CD4-positive, alpha-beta T cell treated with Interleukin-6 at 100 ng/mL for 8 hours (primary cell): ENCODE measurements around the gene KCND3.
A peak's percentile ranks its signal among the peaks of the same experiment; 100 is the strongest.
"Not testable (repeated sequence)": the region's sequence is repeated elsewhere in the genome, so short reads cannot be mapped to it uniquely, and the experiment has no call there.

ENCODE experiments used
- DNase-seq: peaks from one replicate; pipeline ENCODE4 v3.0.0-alpha.2; 2020; ENCODE audit warnings: mixed read lengths, low spot score

Gene KCND3

DNA sequence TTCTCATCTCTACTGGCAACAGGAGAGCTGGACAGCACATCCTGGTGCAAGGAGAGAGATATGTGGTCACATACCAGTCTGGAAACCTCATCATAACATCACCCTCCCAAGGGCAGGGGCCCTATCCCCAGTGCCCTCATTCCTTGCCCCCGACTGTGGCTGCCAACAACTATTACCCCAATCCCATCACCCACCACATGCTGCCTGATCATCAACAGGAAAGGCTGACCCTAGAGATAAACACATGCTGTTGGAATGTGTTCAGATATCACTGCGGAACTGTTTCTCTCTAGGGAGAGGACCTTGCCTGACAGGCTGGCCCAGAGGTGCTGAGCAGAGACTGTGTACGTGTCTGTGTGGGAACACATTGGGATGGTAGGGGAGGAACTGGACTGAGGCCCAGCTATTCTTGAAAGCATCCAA, 245.8 kb downstream of the KCND3 start:
- no peak for DNase-seq

DNA sequence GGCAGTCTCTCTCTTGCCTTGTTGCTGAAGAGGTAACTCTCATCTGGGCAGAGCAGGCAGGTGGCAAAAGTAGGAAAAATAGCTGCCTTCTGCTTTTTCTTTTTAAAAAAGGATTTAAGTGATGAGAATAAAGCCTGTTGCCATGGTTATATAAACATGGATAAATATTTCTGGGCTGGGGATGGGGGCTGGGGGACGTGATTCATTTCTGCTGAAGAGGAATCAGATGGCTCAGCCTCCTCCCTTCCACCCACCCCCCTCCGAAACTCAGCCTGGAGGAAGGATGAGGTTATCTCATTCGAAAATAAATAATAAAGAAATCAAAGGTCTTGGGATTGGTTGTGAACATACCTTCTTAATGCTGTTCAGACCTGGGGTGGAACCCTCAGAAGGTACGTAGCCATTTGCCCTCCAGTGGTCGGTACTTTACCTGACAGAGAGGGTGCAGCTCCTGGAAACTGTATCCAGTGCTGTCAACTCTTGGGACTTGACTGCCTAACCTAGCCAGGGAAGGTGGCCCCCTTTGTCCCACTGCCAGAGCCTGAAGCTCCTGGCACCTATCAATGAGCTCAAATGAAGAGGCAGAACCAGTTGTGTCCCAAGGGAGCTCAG, 246.4 kb downstream of the KCND3 start:
- DNase-seq, result no peak

DNA sequence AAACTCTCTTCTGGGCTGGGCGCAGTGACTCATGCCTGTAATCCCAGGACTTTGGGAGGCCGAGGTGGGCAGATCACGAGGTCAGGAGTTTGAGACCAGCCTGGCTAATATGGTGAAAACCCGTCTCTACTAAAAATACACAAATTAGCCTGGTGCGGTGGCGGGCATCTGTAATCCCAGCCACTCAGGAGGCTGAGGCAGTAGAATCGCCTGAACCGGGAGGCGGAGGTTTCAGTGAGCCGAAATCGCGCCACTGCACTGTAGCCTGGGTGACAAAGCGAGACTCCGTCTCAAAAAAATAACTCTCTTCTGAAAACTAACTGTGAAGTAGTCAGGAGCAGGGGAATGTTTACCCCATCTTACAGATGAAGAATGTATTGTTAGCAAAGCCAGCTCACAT, 247.2 kb downstream of the KCND3 start:
- DNase-seq, result not testable (repeated sequence)

DNA sequence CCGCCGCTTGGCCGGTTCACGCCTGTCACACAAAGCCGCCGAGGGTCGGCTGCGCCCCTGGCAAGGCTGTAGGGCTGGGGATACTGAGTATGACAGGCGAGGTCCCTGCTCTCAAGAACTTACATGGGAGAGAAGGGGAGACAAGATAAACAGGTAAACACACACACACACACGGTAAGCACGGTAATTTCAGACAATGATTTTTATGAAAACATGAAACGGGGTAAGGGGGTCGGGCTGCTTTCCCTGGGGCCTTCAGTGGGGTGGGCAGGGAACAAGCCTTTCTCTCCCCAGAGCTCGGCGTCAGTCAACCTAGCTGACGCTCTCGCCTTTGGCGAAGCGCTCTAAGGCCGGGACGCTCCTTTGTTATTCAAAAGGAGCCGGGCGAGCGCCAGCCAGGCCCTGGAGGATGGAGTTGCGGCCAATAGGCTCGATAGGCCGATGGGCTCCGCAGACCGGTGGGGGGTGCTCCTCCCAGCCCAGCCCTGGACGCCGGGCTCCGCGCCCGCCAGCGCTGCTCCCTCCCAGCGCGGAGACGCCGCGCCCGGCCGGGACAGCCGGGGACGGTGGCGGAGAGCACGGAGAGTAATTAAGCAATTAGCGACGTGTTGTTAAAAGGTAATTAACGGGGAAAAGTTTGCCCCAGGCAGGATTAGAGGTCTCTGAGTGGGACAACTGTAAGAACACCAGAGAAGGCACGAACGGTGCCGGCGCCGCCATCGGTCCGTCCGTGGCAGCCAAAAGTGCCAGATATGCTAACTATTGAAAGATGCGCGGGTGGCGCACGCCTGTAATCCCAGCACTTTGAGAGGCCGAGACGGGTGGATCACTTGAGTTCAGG, 249.3 kb downstream of the KCND3 start:
- DNase-seq, result no peak

DNA sequence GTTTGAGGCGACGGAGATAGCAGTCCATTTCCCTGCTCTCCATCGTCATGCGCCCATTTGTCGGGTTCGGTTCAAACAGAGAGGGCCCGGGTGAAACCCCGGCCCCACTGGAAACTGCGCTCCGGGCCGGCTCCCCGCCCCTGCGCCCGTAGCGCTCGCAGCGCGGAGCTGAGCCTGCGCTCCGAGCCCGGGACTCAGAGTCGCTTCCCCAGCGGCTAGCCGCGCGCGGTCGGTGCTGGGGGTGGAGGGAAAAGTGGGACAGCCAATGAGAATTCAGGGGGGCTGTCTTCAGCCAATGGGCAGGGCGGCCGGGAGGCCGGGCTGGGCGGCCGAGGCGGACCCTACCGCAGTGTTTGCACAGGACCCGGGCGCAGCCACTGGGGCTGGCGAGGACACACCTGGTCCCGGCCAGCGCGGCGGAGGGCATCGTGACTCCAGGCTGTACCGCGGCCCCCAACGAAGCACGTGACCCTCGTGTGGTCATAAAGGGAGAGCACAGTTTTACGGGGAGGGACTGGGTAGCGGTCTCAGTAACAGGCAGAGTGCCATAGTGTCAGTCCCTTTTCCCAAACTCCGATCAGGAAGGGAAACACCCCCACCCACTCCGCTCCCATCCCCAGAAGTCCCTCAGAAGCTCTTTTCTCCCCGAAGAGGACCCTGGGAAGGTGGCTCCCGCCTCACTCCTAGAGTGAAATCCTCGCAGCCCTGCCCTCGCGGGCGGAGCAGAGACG, 250.1 kb downstream of the KCND3 start, which contains the start of gene INKA2:
INKA2 (minus strand) TSS at position 202 of the 731 bp plus-strand sequence; CDS start at position 49, 153 bp downstream.
- DNase-seq, result peak; percentile 65

DNA sequence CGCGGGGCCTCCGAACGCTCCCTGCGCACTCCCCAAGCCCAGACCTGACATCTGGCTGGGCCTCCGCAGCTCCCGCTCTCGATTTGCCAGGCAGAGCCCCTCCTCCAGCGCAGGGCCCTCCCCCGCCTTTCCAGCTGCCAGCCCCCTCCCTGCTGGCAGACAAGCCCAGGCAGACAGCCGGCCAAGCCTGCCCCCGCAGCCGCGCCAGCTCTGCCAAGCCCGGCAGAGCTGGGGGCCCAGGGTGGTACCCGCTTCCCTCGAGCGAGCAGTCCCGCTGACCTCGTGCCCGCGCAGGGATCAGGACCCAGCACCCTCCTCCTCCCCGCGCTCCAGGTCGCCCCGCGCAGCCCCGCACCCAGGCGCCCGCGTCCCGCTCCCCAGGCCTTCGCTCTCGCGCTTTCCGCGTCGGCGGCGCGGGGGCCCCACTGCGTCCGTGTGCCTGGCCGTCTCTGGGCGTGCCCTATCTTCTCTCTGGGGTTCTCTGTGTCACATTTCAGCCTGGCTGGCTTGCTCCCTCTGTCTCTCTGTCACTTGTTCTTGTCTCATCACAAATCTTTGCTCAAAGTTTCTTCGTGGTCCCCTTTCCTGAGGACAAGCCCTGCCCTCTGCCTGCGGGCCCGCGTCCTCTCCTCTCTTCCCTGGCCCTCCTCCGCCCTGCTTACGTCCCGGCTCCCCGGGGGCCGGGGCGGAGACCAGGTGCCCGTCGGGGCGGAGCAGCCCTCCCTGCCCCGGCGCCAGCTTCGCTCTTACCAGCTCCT, 250.9 kb downstream of the KCND3 start:
- DNase-seq, result peak; percentile 21

DNA sequence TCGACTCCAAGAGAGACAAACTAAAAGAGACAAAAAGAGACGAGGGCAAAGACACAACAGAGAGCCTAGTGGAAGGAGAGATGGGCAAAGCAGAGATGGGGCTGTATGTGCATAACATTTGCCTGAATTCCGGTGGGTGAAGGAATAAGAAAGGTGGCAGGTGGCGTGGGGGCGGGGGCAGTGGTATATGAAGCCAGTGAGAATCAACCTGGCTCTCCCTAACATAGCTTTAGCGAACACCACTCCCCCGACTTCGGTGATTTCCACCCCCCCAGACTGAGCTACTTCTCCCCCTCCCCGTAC, 251.4 kb downstream of the KCND3 start:
- no peak for DNase-seq

DNA sequence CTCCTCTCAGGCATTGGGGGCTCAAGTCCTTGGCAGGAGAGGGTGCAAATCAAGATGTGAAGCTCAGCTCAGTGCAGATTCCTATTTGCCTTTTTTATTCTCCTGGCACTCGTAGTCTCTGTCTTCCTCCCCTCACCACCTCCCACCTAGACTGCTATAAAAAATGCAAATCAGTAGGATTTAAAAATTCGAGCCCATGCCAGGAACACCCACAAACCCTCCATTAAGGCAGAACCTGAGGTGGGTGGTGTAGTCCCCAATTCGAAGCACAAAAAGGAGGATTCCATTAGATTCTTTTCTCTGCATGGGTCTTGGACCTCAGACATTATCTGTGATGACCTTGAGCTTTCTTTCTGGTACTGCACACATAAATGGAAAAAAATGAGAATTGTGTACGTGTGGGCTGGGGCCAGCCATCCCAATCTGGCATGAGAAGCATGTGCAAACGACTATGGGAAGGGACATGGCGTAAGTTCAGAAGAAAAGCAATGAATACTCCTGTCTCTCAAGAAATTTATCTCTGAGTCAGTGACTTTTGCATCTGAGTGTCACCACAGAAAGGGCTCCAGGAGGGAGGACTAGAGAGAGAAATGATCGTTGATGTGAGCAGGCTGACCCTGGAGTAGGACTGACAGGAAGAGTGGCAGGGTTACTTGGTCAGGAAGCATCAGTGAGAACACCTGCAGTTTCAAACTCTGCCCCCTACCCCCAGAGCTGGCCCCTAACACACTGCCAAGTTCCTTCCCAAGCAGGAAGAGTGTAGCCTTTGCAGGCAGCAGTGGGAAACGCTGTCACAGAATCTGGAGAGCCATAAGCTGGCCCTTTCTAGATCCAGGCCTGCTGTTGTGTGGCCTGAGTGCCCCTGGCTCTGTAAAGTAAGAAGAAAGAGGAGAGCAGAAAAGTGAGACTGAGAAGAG, 252.0 kb downstream of the KCND3 start:
- no peak for DNase-seq

DNA sequence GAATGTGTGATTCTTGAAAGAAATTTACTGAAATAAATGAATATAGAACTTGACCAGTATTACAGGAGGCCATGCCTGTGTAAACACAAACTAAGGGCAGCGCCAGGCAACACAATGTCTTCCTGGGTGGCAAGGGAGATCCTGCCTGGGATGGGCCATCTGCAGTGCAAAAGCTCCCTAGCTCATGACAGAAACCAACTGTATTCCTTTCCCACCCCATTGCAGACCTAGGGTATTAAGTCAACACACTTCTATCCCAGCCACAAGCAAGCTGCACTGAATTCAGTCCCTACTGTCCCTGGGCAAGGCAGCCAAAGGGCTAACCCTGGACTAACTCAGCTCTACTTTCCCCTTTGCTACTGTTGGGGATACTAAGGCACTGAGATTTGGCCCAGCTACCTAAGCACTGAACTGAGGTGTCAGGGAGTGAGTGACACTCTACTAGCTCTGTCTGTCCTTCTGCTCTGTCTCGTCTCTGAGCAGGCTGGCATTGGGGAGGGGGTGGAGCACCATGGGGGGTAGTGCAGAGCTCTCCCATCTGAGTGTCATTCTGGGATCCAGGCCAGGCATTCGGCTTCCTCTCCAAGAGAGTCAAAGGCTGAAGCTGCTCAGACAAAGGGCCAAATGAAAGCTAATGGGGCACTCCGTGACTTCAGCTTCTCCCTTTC, 252.8 kb downstream of the KCND3 start:
- DNase-seq, result no peak

DNA sequence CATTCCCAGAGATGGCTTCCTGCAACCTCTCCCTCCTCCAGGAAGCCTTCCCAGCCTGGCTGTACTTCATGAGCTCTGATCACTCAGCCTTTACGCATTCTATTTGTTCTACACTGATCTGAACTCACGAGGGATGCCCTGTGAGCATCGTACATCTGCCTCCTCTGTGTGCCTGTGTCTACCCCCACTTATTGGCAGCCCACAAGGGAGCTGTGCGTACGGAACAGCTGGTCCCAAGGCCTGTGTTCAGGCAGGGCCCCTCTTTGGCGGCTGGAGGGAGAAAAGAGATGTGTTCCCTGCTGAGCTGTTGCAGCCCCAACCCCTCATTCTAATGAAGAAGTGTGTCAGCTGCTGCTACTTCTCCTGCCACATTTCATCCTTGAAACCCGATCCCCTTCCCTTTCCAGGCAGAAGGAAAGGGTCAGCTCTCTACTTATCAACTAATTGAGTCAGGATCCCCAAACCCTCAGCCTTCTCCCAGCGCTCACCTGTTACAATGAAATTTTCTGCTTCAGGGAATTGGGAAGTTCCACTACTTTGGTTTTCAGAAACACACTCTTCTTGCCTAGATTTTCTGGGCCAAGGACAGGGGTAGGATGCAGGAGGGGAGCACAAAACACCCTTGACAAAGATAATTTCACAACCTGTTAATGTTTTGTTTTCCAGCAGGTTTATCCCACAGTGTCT, 253.5 kb downstream of the KCND3 start:
- DNase-seq, result no peak

DNA sequence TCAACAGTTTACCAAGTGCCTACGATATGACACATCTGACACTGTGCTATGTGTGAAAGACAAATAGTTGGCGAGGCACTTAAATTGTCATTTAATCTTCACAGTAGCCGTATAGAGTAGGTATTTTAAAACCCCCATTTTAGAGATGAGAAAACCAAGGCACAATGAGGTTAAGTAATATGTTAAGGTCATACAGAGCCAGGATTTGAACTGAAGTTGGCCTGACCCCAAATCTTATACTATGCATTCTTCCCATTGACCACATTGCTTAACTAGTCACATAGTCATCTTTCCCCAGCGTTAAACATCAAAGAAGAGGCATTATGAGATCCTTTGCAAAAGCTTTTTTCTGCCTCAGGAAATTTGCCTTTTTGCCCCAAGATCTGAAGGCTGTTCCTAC, 254.1 kb downstream of the KCND3 start:
- no peak for DNase-seq

DNA sequence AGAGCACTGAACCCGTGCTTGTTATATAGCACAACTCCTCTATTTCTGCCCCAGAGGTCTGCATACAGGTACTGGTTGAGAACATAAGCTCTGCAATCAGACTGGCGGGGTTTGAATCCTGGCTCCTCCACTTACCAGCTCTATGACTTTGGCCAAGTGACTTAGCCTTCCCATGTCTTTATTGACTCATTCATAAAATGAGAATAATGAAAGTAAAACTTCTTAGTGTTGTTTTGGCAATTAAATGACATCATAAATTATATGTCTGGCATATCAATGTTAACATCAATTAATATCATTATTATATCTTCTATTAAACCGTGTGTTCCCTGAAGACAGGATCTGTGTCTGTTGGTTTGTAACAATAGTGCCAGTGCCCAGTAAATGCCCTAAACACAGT, 254.6 kb downstream of the KCND3 start:
- no peak for DNase-seq

DNA sequence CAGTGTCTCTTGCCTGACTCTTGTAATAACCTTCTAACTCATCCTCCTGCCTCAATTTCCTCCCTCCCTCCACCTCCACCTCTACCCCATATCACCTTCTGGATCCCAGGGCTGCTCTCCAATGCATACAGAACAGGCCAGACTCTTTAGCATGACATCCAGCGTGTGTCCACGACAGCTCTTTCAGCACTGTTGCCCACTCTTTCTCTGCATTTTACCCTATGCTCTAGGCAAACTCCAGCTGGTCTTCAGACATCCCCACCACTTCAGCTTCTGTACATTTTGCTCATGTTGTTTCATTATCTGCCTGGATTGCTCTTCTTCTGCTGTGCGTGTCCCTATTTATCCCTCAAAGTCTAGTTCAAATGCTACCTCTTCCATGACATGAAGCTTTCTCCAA, 255.0 kb downstream of the KCND3 start:
- DNase-seq, result no peak

DNA sequence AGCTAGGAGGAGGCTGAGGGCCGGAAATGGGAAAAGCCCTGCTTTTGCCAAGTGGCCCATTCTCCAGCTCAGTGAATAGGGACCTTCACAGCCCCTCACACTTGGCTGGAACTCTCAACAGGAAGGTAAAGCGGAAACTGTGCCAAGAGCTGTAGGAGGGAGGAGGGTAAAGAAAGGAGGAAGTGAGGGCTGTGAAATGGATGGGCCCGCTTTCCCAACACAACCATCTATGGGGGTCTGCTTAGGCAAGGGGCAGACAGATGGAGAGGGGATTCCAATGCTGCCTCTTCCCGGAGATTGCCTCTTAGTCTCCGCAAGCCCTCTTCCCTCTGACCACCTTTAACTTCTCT, 255.5 kb downstream of the KCND3 start:
- DNase-seq, result no peak

DNA sequence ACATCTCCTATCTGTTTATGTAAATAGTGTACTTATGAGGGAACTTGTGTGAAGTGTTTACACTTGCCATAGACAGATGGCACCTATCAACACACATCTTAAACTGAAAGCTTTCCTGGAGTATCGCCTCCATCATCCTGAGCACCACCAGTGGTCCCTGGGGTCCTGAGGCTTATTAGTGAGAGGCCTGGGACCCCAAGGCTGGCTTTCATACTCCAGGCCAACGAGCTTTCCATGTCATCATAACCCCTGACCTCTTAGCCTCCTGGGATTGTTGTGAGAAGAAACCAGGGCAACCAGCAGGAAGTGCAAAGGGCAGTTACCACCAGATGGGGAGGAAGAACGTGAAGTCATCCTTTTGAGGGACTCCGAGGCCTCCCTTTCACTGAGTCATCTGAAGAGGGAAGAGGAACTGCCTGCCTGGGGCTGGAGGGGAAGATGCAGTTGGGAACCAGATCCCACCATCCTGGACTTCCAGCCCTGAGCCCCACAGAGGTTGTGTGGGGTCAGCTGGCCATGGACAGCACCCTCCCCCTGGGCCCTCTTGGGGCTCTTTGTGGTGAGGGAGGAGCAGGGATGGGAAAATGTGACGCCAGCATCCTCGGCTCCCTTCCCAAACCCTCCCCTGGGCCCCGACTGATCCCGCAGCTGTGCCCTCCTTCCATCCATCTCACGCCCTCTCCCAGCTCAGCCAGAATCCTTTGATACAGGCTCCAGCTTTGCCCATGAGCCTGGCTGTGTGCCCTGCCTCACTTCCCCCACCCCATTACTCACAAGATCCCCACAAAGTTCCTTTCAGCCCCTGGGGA, 256.1 kb downstream of the KCND3 start:
- DNase-seq, result no peak

DNA sequence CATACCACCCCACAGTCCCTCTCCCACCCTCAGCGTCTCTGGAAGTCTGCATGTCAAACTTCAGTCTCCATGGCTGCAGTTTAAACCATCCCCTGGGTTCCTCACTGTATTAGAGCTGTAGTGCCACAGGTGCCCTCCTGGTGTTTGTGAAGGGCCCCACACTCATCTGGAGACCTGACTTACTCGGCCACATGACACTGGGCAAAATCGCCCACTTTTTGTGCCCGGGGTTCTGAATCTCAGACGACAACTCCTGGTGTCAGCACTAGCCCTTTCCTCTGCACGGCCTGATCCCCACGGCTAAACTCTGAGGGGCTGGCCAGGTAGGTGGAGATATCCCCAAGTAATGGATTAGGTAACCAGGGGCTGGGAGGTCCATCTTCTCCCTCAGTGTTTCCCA, 256.8 kb downstream of the KCND3 start:
- no peak for DNase-seq

DNA sequence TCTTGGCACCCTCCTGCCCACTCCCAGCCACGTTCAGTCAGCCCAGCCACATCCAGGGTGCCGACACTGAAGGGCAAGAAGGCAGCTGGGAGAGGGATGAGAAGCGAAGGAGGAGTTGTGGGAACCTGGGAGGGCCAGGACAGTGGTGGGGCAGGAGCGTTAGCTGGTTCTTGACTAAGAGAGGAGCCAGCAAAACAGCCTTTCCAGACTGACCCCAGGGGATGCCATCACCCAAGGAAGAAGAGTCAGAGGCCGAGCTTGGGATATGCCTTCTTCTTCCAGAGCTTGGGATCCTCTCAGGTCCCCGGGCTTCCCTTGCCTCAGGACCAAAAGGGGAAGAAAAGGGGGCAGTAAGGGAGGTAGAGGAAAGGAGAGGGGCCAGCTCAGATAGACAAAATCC, 257.5 kb downstream of the KCND3 start:
- DNase-seq, result no peak

DNA sequence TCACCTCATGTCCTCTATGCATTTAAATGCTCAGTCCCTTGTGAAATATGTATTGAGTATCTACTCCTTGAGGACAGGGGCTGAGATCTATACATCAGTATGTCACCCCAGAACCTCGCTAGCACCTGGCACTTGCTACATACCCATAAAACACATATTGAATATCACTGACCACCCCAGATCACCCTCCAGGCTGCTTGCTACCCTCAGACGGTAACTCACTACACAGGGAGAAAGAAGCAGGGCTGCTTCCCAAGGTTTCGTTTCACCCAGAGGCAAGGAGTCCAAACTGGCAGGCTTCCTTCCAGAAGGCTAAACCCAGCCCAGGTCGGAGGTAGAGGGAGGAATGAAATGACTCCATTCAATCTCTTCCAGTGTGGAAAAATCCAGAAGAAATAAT, 258.8 kb downstream of the KCND3 start:
- no peak for DNase-seq

DNA sequence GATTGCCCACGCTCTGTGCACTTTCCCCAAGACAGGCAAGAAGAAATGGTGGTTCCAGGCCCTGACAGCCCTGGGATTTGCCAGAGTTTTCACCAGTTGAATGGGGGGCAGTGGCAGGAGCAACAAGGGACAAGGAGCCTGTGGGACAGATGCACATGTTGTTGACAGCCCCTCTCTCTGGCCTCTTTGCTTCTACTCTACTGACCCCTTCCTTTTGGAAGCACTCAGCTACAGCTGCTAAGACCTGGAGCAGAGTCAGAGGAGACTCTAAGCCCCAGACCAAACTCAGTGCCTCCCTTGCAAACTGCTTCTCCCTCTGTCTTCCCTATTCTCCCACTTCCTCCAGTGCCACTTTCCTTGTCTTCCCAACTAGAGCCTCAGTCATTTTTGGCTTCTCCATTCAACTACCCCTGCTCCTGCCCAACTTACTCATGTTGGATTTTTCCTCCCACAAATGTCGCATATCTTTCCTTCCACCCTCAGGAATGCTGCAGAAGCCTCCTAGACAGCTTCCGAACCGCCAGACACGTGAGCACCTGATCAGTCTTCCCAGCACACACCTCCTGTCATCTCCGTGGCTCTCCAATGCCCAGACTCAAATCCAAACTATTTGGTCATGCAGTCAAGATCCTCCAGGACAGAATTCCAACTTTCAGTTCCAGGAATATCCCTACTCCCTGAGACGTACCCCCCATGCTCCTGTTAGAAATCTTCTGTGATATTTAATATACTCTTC, 259.4 kb downstream of the KCND3 start:
- DNase-seq, result no peak
